UCSD-AML1 (cell line): ENCODE results near the gene CENPS.
"Not testable (repeated sequence)": the region's sequence is repeated elsewhere in the genome, so short reads cannot be mapped to it uniquely, and the experiment has no call there.

Source experiments
- DNase-seq: peaks from one replicate; lab custom pipeline; 2025; ENCODE audit not compliant: unreplicated experiment; lab: John Stamatoyannopoulos, UW

CENPS gene

DNA sequence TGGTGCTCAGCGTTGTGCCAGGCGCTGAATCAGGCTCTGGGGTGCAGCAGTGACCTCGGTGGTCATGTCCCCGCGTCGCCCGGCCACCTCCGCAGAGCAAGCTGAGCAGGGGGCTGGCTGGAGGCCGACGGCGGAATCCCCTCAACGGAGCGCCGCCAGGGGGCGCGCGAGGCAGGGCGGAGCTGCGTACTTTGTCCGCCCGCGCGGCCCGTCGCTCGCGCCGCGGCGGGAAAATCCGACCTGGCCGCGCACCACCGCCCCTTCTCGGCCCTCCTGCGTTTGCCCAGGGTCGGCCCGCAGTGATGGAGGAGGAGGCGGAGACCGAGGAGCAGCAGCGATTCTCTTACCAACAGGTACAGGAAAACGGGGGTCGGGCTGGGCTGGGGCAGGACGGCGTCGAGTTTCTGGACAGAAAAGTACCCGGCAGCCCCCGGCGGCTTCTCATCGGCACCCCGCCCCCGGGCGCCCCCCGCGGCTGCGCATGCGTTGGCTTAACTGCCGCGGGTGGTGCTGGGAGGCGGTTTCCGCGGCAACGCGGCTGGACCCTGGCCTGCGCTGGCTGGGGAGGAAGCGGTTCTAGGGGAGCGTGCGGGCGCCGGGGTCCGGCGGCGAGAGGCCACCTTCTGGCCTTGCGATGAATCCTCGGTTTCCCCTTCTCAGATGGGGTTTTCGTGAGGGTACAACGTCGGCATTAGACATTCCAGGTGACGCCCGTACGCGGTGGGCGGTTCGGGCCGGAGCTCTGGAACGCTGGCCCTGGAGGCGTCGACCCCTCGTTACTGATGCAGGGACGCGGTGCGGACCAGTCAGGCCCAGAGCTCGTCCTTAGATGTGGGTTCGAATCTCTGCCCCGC is at the start of gene CENPS:
Gene CENPS (plus strand): TSS at position 218 of the 854 bp plus-strand sequence. CDS start 85 bp downstream, at position 303.
- DNase-seq: peak; percentile 94

DNA sequence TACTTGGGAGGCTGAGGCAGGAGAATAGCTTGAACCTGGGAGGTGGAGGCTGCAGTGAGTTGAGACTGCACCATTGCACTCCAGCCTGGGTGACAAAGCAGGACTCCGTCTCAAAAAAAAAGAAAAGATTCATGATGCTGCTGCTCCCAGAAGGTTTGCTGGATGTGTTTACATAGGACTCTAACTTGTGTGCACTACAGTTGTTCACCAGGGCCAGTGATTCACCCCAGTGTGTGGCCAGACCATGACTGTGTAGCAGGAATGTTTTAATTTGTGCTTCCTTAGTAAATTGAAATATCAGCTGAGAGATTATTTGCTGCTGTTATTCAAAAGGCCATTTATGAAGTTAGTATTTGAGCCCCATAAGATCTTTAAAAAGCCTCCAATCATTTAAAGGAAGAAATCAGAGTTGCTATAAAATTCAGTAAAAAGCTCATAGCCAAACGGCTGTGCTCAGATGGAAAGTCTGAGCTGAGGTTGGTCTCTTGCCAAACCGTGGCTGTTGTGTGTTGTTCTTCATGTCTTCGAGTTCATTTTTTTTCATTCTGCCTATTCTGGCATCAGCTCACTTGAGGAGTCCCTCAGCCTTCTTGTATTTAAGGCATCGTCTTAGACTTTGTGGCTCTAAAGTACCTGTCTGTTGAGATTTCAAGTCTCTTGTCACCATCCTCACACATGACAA is 49.5 kb upstream of the CENPS start:
- no peak for DNase-seq

DNA sequence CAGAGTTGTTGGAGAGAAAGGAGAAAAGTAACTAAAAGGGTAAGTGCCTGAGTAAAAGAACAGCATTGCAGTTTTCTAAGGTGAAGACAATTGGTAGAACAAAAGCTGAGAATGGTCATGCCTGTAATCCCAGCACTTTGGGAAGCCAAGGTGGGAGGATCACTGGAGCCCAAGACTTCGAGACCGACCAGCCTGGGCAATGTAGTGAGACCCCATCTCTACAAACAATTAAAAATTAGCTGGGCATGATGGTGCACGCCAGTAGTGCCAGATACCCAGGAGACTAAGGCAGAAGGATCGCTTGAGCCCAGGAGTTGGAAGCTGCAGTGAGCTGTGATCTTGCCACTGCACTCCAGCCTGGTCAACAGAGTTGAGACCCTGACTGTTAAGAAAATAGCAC is 46.6 kb upstream of the CENPS start:
- no peak for DNase-seq

- DNase-seq: no peak
Measured at GRCh38 chr1:10384219-10384618, 46.0 kb upstream of the CENPS start.

DNA sequence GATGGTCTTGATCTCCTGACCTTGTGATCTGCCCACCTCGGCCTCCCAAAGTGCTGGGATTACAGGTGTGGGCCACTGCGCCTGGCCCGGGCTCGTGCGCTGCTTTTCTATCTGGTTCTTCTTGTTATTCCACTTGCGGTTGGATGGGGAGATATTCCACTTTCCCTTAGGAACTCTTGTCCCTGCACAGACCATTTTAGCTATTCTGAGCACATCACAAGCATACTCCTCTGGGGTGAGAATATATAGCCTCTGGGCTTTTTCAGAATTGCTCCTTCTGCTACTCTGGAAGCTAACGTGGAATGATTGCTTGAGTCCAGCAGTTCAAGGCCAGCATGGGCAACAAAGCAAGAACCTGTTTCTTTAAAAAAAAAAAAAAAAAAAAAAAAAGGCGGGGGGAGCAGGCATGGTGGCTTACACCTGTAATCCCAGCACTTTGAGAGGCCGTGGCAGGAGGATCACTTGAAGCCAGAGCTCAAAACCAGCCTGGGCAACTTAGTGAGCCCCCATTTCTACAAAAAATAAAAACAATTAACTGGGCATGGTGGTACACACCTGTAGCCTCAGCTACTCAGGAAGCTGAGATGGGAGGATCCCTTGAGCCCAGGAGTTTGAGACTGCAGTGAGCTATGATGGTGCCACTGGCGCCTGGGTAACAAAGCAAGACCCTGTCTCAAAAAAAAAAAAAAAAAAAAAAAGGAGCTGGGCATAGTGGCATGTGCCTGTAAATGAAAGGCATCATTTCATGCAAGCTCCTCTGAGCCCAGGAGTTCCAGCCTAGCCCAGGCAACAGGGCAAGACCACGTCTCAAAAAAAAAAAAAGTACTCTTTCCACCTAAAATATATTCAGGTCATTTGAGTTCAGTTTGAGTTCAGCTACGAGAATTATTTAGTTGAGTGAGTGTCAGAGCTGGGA is 43.2 kb upstream of the CENPS start:
- DNase-seq: no peak

DNA sequence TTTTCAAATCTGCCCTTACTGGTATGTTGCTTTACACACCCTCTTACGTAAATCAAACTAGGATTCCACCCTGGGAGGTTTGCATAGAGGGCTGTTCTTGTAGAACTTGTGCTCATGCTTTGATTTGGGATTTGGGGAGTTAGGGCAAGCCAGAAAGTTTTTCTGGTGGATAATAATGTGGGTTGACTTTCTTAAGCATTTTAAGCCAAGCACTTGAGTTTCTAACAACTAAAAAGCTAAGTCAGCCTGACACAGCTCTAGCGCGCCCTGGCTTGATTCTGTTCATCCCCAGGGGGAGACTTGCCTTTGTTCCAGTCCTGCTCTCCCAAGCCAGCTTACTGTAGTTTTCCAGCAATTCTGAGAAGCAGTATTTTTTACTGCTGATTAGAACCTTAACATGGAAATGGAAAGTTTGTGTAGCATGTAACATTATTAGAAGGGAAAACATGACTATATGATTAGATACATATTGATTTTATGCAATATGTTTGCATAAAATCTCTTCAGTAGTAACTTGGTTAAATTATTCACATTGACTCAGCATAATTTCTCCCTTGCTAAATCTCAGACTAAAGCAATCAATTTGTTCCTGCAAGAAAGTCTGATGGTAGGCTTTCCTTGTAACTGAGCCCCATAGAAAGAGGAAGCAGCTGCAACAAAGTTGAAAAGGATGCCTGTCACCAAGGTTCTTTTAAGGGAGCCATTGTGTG is 42.4 kb upstream of the CENPS start:
- no peak for DNase-seq

DNA sequence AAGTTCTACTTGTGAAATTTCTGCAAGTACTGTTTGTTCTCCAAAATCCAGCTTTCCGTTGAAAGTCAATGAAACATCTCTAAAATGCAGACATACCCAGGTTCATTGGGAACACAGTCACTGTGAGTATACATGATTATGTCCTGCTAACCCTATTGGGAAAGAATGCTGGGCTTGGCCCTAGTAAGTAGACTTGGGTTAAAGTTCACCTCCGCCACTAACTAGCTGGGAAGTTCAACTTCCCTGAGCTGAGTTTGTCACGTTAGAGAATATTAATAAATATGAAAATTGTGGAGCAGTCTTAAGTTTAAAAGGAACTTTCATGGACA is 41.9 kb upstream of the CENPS start:
- no peak for DNase-seq

GRCh38 chr1:10389271-10389973 is 40.8 kb upstream of the CENPS start:
- DNase-seq: no peak

DNA sequence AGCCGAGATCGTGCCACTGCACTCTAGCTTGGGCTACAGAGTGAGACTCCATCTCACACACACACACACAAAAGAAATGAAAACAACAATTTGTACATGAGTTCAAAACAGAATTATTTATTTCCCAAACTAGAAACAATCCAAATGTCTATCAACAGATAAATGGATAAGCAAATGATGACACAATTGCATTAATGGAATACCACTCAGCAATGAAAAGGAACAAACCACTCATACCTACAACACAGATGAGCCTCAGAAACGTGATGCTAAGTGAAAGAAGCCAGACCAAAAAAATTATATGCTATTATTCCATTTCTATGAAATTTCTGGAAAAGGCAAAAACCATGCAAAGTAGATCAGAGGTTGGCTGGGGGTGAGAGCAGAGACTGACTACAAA is 33.4 kb upstream of the CENPS start:
- no peak for DNase-seq

DNA sequence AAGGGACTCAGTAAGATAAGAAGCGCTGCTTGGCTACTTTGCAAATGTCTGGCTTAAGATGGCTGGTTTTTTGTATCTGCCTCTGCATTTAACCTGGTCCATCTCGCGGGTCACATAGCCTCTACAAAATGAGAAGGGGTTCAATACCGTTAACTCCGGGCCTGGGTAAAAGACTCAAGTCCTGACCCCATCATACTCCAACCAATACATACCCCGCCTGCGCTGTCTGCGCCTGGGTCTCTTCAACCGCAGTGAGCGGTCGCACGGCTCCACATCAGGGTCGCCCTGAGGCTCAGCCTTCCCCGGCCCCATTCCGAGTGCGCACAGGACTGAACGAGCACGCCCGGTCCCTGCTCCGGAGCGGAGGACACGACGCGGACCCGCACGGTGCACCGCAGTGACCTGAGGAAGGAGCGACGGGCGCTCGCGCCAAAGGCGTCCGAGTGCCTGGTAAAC is 31.9 kb upstream of the CENPS start:
- no peak for DNase-seq

DNA sequence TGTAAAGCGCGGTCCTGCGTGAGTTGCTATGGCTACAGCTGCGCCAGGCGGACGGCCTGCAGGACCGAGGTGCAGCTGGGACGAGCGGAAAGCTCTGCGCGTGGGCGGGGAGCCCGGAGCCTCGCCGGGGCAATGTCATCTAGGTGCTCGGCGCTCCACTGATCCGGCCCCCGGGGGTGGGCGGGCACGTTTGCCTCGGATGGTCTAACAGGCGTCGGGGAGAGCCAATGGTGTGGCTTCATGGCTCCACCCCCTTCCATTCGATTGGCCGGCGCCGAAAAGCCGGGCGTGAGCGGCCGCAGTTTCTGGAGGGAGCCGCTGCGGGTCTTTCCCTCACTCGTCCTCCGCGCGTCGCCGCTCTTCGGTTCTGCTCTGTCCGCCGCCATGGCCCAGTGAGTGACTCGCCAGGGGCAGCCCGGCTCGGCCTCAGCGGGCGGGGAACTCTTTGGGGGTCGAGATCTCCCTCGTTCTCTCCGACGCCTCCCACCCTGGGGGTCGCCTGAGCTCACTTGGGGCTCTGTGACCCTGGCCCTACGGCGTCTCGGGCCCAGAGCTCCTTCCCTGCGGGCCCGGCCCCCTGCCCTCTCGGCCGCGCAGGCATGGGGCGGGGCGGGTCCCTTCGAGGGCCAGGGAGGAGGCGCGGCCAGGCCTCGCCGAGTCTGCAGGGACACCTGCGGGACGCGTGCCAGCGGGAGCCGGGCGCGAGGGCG is 31.3 kb upstream of the CENPS start, which contains the start of gene PGD:
Gene PGD (plus strand): TSS at position 331 of the 710 bp plus-strand sequence. CDS start 54 bp downstream, at position 385.
- peak; percentile 99 for DNase-seq

GRCh38 chr1:10399444-10399941 is 30.7 kb upstream of the CENPS start:
- peak; percentile 48 for DNase-seq

- DNase-seq: no peak
Measured at GRCh38 chr1:10400013-10400412, 30.2 kb upstream of the CENPS start.

GRCh38 chr1:10401281-10401680 is 29.0 kb upstream of the CENPS start:
- no peak for DNase-seq

DNA sequence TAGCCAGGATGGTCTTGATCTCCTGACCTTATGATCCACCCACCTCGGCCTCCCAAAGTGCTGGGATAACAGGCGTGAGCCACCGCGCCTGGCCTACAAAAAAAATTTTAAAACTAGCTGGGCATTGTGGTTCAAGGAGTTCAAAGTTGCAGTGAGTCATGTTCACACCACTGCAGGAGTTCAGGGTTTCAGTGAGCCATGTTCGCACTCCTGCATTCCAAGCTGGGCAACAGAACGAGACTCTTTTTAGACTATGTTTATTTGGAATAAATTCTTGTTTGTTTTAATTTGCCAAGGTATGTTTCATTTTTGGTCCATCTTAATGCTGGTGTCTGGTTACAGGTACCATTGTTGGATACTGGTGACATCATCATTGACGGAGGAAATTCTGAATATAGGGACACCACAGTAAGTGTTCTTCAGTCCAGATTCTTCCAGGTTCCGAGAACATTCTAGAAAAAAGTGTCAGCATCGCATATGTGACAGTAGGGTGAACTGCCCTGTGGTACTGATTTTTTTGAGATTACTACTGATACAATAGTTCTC is 27.4 kb upstream of the CENPS start:
- no peak for DNase-seq

GRCh38 chr1:10407201-10407600 is 23.0 kb upstream of the CENPS start:
- no peak for DNase-seq

- peak; percentile 78 for DNase-seq
Measured at GRCh38 chr1:10415211-10415930, 14.9 kb upstream of the CENPS start.

GRCh38 chr1:10415967-10416366 is 14.3 kb upstream of the CENPS start:
- DNase-seq: not testable (repeated sequence)
